Stomach (tissue), 4 donors: ENCODE results near the gene LRP1.

Experiments used
- POLR2A ChIP-seq, 4 donors: fragments of 450-650 bp; IDR thresholded peaks; one replicate each; pipeline ENCODE4 v1.6.1; 2016; ENCODE audit warnings: antibody characterized with exemption in 4 of 4, control low read depth in 2 of 4, mild to moderate bottlenecking in 1 of 4, moderate library complexity in 1 of 4
- POLR2AphosphoS5 ChIP-seq, 3 donors: sonication (generic); formaldehyde crosslinking; IDR thresholded peaks; one replicate each; pipeline ENCODE4 v1.6.1; 2016; ENCODE audit warnings: antibody characterized with exemption in 3 of 3
- TF ChIP-seq, protein P1 (sequence below), 7 experiments: fragments of 450-650 bp in 4 of 7; fragments of 200-600 bp in 3 of 7; sonication (generic) in 3 of 7; IDR thresholded peaks; one replicate each; pipeline ENCODE4 v1.5.1; 2016 to 2019; ENCODE audit warnings: antibody characterized with exemption in 7 of 7, control low read depth in 2 of 7, mild to moderate bottlenecking in 1 of 7

DNA sequence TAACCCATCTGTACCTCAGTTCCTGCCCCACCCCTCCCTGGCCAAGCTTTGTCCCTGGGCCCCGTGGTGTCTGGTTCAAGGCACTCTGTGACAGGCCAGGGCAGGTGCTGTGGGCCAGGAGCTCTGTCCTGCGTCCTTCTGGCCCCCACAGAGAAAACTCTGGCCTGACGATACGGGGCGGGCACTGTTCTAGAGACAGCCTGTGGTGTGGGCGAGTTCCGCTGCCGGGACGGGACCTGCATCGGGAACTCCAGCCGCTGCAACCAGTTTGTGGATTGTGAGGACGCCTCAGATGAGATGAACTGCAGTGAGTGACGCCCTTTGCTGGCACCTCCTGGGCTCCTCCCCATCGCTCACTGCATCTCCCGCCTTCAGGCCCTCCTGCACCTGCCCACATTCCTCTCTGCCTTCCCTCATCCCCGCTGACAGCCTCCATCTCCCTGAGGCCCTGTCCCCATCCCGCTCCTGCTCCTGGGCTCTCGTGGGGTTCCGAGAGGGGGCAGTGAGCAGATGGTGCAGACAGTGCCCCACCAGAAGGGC lies 65.5 kb downstream of the LRP1 start:
- no peak for TF ChIP-seq POLR2A (IDR thresholded peaks at IDR 0.05)
- no peak for TF ChIP-seq POLR2AphosphoS5 (IDR thresholded peaks at IDR 0.05)
- TF ChIP-seq, protein P1, sequence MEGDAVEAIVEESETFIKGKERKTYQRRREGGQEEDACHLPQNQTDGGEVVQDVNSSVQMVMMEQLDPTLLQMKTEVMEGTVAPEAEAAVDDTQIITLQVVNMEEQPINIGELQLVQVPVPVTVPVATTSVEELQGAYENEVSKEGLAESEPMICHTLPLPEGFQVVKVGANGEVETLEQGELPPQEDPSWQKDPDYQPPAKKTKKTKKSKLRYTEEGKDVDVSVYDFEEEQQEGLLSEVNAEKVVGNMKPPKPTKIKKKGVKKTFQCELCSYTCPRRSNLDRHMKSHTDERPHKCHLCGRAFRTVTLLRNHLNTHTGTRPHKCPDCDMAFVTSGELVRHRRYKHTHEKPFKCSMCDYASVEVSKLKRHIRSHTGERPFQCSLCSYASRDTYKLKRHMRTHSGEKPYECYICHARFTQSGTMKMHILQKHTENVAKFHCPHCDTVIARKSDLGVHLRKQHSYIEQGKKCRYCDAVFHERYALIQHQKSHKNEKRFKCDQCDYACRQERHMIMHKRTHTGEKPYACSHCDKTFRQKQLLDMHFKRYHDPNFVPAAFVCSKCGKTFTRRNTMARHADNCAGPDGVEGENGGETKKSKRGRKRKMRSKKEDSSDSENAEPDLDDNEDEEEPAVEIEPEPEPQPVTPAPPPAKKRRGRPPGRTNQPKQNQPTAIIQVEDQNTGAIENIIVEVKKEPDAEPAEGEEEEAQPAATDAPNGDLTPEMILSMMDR (IDR thresholded peaks at IDR 0.05) = no peak
